KG1 (cell line): ENCODE measurements around the gene C2CD2.
"Not testable (repeated sequence)": the region's sequence is repeated elsewhere in the genome, so short reads cannot be mapped to it uniquely, and the experiment has no call there.

Source experiments
- DNase-seq: peaks from one replicate; lab custom pipeline; 2025; lab: John Stamatoyannopoulos, UW

The C2CD2 gene

DNA sequence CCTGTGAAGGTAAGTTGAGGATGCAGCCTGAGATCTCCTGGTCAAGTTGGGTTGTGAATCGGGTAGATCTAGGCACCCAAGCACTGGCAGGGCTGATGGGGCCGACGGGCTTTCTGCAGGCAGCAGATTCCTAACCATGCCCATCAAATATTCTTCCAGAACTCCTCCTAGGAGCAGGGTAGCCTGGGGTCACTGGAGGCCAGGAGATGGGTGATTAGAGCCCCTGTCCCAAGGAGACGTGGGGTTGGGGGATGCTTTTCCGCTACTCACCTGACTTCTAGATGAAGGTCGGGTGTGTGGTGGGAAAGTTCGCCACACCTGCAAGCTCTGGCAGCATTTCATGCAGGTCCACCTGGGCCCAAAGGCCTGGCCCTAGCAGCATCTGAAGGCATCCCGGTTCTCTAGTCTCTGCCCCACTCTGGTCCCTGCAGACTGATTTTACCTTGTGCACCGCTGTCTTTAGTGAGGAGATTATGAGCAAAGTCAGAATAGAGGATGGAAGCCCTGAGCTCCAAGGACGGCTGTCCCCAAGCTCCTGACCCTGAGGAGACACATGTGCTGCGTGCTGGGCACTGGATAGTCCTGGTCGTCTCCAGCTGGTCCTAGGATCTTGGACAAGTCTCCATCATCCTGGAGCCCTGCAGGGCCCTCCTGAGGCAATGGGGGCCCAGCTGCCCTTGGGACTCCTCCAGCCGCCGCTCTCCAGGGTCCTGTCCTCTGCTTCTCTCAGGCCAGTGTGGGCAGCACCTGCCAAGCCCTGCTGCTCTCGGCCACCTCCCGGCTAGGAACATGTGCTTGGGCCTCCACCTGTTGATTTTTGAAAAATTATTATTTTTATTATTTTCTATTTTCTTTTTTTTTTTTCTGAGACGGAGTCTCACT is 21.8 kb upstream of the C2CD2 start:
- no peak for DNase-seq

DNA sequence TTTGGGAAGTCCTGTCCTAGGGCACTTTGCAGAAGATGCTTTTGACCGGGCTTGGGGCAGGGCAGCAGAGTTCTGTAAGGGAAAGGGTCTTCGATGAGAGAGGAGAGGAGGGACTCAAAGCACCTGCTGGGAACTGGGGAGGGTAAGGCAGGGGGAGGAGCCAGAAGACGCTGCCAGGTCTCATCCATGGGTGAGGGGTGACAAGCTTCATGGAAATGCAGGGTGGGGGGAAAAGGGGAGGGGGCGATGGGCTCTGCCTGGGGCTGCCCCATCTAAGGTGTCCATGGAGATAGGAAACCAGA is 20.9 kb upstream of the C2CD2 start:
- no peak for DNase-seq

GRCh38 chr21:41973861-41974751 is 20.3 kb upstream of the C2CD2 start:
- DNase-seq: no peak

DNA sequence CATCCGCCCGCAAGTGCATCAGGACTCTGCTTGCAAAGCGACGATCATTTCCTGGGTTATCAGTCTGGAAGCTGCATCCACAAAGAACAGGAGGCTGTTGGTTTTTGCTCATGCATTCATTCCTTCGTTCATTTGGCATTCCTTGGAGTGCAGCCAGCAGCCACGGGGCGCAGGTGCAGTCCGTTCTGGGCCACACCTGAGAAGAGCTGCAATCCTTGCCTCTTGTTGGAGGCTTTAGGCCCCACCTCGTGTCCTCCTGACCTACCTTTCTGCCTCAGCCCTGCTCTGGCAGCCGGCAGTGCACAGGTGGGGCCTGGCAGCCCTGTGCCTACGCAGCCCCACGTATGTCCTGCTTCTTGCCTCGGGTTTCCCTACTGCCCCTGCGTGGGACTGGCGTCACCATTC is 19.6 kb upstream of the C2CD2 start:
- DNase-seq: no peak

DNA sequence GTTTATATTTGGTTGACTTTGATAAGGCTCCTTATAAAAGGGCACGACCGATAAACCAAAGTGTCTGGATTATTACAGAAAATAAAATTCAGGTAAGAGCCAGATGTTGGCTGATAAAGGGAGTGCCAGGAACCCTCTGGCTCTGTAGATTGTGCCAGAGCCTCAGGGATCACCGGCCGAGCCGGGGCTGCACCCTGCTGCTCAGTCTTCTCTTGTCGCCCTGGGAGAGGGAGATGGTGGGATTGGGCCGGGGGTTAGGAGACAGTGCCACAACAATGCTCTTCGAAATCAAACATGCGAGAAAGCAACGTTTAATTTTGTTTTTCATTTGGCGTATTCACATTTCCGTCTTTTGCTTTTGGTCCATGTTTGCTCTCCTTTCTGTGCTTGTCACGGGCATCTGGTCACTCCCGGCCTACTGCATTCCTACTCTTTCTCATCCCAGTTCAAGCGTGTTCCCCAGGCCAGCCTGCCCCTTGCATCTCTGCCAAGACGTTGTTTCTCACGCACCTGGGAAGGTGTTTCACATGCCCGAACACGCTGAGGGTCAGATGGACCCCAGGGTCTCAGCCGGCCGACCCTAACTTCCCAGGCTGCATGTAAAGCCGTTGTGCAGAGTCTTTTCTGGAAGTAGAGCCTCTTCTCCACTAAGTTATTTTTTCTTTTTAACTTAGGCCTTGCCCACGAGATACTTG is 18.8 kb upstream of the C2CD2 start:
- DNase-seq: no peak

- no peak for DNase-seq
These were observed 18.1 kb upstream of the C2CD2 start for GRCh38 chr21:41971891-41972290.

DNA sequence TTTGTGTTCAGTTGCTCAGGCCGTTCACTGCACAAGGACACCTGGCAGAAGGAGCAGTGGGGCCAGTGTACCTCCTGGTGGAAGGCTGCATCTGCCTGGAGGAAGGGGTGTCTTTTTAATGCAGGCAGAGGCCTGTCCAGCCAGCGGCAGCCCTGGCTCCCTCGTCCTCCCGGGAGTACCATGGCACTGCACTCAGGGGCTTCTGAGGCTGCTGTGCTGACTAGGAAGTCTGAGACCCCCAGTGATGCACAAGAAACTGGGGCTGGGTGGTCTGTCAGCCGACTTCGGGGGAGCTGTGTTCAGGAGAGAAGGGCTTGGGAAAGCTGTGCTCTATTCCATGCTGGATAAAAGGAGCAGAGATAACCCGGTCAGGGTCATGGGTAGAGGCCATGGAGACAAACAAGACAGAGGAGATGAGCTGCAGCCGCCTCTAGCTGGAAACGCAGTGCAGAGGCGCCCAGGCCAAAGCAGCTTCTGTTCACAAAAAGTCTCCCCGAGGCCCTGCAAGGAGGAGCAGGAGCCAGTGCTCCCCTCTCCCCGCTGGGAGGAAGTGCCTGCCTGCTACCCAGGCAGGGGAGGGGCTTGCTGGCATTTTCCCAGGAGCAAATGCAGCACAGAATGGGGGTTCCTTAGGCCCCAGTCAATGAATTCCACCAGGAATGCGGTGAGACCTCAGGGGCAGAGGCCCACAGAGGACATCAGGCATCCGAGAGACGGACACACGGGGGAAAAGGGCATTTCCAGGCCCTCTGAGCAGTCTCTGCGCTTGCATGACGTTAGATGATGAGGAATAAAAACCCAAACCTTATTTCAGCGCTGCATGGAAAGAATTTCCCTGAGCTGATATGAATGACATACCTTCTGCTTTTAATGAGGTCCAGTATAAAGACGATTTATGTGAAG is 17.2 kb upstream of the C2CD2 start:
- no peak for DNase-seq

- no peak for DNase-seq
These were observed 16.2 kb upstream of the C2CD2 start for GRCh38 chr21:41970106-41970391.

- DNase-seq: no peak
These were observed 13.9 kb upstream of the C2CD2 start for GRCh38 chr21:41967708-41968107.

- no peak for DNase-seq
These were observed 13.2 kb upstream of the C2CD2 start for GRCh38 chr21:41966872-41967621.

- DNase-seq: no peak
These were observed 12.4 kb upstream of the C2CD2 start for GRCh38 chr21:41966041-41966833.

- no peak for DNase-seq
These were observed 11.7 kb upstream of the C2CD2 start for GRCh38 chr21:41965461-41966013.

DNA sequence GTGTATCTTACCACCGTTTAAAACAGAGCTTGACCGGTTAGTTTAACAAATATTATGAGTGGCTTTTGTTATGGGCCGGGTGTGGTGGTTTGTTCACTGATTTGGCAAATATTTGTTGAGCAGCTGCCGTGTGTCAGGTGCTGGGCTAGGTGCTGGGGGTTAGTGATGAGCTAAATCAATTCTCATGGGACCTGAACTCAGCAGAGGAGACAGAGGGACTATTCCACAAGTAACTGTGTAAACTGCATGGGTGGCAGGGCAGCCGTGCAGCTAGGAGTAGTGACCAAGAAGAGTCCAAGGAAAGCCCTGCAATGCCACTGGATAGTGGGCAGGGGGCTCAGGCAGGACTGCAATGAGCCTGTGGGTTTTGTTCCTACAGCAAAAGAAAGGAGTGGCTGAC is 11.2 kb upstream of the C2CD2 start:
- DNase-seq: no peak

- no peak for DNase-seq
These were observed 10.4 kb upstream of the C2CD2 start for GRCh38 chr21:41964171-41964570.

- DNase-seq: no peak
These were observed 8.7 kb upstream of the C2CD2 start for GRCh38 chr21:41962425-41962966.

DNA sequence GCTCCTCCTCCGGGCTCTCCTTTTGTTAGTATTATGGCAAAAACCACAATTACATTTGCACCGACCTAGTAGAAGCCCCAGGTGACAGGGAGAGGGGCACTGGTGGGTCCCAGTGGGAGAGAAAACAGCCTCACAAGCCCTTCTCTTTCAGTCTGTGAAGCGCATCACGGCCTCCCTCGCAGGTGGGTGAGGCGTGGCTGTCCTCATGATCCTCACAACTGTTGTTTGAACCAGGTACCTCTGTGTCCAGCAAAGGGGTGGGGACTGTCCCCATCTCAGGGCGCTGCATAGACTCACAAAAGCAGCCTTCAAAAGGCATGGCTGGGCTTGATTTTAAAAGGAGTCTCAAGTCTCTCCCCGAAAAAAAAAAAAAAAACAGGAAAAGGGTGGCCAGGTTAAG is 7.9 kb upstream of the C2CD2 start:
- DNase-seq: no peak

DNA sequence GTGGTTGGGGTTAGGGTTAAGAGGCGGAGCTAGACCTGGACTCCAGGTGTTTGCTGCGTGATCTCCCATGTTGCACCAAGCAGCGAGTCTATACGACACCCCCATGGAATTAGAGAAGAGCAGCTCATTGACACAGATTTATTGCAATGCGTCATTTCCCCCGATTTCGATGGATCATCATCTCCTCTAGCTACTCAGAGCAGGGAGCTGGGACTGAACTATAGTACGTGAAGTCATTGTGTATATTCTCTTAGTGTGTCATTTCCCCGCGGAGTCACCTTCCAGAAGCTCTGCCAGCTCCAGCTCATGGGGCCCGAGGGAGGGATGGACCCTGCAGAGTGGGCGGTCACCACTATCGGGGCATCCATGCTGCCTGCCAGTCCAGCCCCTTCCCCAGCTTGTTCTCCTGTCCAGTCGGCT is 7.5 kb upstream of the C2CD2 start:
- no peak for DNase-seq

GRCh38 chr21:41960386-41960785 is 6.6 kb upstream of the C2CD2 start:
- no peak for DNase-seq

- not testable (repeated sequence) for DNase-seq
These were observed 5.9 kb upstream of the C2CD2 start for GRCh38 chr21:41959697-41960096.
